ENCODE data around the gene CALHM1.

GRCh38 chr10:103491729-103492364, 33.1 kb upstream of the CALHM1 start:
- TF ChIP-seq REST (IDR thresholded peaks at IDR 0.05), result no peak
- TF ChIP-seq CTCF (IDR thresholded peaks at IDR 0.05; ENCODE audit: low read depth, low read length, missing input control), result no peak
- TF ChIP-seq TAF1 (conservative IDR thresholded peaks at IDR 0.05), result no peak
- no peak for TF ChIP-seq RAD21 (IDR thresholded peaks at IDR 0.05)
- TF ChIP-seq, protein P1, sequence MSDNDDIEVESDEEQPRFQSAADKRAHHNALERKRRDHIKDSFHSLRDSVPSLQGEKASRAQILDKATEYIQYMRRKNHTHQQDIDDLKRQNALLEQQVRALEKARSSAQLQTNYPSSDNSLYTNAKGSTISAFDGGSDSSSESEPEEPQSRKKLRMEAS (IDR thresholded peaks at IDR 0.05), result no peak
- no peak for TF ChIP-seq FOXA1 (IDR thresholded peaks at IDR 0.05)
- TF ChIP-seq HNF4G (IDR thresholded peaks at IDR 0.05), result no peak
- TF ChIP-seq GABPA (IDR thresholded peaks at IDR 0.05 in 1 of 2, conservative IDR thresholded peaks at IDR 0.05 in 1 of 2), result no peak
- no peak for TF ChIP-seq JUND (IDR thresholded peaks at IDR 0.05)
- no peak for TF ChIP-seq SP1 (IDR thresholded peaks at IDR 0.05)
- TF ChIP-seq EGR1 (IDR thresholded peaks at IDR 0.05; ENCODE audit: low read depth in 2 of 2), result no peak
- TF ChIP-seq ATF3 (IDR thresholded peaks at IDR 0.05), result no peak
- TF ChIP-seq YY1 (IDR thresholded peaks at IDR 0.05), result no peak
- no peak for TF ChIP-seq HNF4A (conservative IDR thresholded peaks at IDR 0.05)
